H54 (cell line): ENCODE results near the gene RSAD2.

Experiments
- DNase-seq: peaks from one replicate; pipeline ENCODE4 v3.0.0; 2011; ENCODE audit warnings: low spot score, mixed read lengths; ENCODE audit not compliant: insufficient read length
- FAIRE-seq: peaks from 3 replicates; lab custom pipeline; 2011; peaks lifted over from hg19 to GRCh38; lab: Jason Lieb, UNC
- POLR2A ChIP-seq: IDR thresholded peaks from 2 replicates; pipeline ENCODE4 v1.6.1; 2011; ENCODE audit warnings: low read depth, mild to moderate bottlenecking, low read length

The RSAD2 gene

GRCh38 chr2:6943523-6943922 is 65.9 kb downstream of the RSAD2 start:
- TF ChIP-seq POLR2A: no peak
- DNase-seq: no peak
- no peak for FAIRE-seq

DNA sequence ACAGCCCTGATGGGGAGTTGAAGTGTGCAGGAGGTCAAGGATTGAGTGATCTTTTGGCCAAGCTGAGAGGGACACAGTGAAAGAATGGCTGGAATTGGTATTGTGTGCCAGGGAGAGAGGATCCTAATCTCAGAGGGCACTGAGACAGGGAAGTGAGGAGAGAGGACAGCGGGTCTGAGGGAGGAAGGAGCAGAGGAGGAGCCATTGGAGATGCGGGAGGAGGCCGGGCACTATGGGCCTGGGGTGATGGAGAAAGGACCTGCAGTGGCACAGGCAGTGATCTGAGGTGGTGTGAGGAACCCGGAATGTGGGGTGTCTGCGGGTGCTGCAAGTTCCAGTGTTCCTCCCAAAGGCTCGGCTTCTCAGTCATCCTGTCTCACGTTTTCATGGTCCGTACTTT is 66.4 kb downstream of the RSAD2 start:
- DNase-seq (no peak), FAIRE-seq (no peak)
- TF ChIP-seq POLR2A: no peak

DNA sequence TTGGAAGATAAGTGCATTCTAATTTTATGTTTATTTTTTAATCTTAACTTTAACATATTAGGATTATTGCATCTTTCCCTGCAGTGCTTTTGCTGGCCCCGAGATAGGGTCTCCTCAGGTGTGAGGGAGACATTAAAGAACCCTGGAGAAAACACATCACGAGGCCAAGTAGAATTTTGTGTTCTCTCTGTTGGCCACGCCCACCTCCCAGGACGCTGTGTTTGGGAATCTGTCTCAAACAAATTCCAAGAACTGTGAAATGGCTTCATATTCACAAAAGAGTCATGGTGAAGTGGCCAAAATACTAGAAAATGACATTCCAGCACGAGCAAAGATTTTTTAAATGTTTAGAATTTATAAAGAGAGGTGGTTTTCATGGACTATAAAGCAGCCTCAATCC is 67.0 kb downstream of the RSAD2 start:
- TF ChIP-seq POLR2A: no peak
- FAIRE-seq (no peak), DNase-seq (no peak)

- no peak for DNase-seq
- no peak for FAIRE-seq
- TF ChIP-seq POLR2A: no peak
Measured at GRCh38 chr2:6945087-6945813, 67.7 kb downstream of the RSAD2 start.

DNA sequence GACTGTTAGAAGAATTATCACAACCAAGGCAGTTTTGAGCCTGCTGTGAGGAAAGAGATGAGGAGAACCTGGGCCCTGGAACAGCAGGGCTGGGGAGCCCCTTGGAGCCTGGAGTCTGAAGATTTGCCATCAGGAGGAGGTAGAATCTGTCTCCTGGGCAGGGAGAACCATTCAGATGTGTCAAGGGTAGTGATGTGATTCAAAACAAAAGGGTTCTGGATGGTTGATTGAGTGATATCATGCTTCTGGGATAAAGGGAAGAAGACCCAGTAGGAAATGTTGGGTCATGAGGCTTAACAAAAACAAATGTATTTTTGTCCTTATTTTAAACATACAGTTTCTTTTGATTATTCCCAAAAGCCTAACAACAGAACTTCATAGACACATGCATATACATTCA is 68.2 kb downstream of the RSAD2 start:
- DNase-seq (no peak), FAIRE-seq (no peak)
- TF ChIP-seq POLR2A: no peak

GRCh38 chr2:6946722-6947121 is 69.1 kb downstream of the RSAD2 start:
- TF ChIP-seq POLR2A: no peak
- FAIRE-seq: no peak
- DNase-seq: no peak
